ENCODE data around the gene MRPL11.
"Not testable (repeated sequence)": the region's sequence is repeated elsewhere in the genome, so short reads cannot be mapped to it uniquely, and the experiment has no call there.

The MRPL11 gene

GRCh38 chr11:66451663-66452062 lies 13.0 kb upstream of the MRPL11 start:
- Mint-ChIP-seq H3K9me3 (no peaks in the 10 kb centered on the region), H3K4me3 (no peak overlapping the region)
- TF ChIP-seq CTCF (IDR thresholded peaks at IDR 0.05; ENCODE audit: unreplicated experiment in 3 of 3) = no peak

GRCh38 chr11:66450560-66450959 lies 11.9 kb upstream of the MRPL11 start:
- Mint-ChIP-seq H3K9me3 (no peaks in the 10 kb centered on the region), H3K4me1 (peaks cover 18% of the 10 kb centered on the region), H3K4me3 (no peak overlapping the region), H3K27me3 (ENCODE audit: low read depth) (peaks cover 18% of the 10 kb centered on the region), H3K36me3 (ENCODE audit: low read depth) (no peaks in the 10 kb centered on the region), H3K27ac (no peak overlapping the region)
- no peak for TF ChIP-seq CTCF (IDR thresholded peaks at IDR 0.05; ENCODE audit: unreplicated experiment in 3 of 3)

More at GRCh38 chr11:66451663-66452062, 13.0 kb upstream of the MRPL11 start:
- H3K4me1 Mint-ChIP-seq = peaks cover 18% of the 10 kb centered on the region
- no peaks in the 10 kb centered on the region for H3K36me3 Mint-ChIP-seq (ENCODE audit: low read depth)
- H3K27me3 Mint-ChIP-seq (ENCODE audit: low read depth) = peaks cover 18% of the 10 kb centered on the region
- H3K27ac Mint-ChIP-seq = no peak overlapping the region

- H3K9me3 Mint-ChIP-seq = no peaks in the 10 kb centered on the region
- peaks cover 14% of the 10 kb centered on the region for H3K27me3 Mint-ChIP-seq (ENCODE audit: low read depth)
- TF ChIP-seq CTCF (IDR thresholded peaks at IDR 0.05; ENCODE audit: unreplicated experiment in 3 of 3) = no peak
- H3K27ac Mint-ChIP-seq = no peak overlapping the region
- H3K4me1 Mint-ChIP-seq = no peaks in the 10 kb centered on the region
- H3K36me3 Mint-ChIP-seq (ENCODE audit: low read depth) = no peaks in the 10 kb centered on the region
- no peak overlapping the region for H3K4me3 Mint-ChIP-seq
Measured at GRCh38 chr11:66448523-66448922, 9.9 kb upstream of the MRPL11 start.

- H3K9me3 Mint-ChIP-seq = no peaks in the 10 kb centered on the region
- no peak overlapping the region for H3K4me3 Mint-ChIP-seq
- no peaks in the 10 kb centered on the region for H3K36me3 Mint-ChIP-seq (ENCODE audit: low read depth)
- no peak overlapping the region for H3K27ac Mint-ChIP-seq
- H3K27me3 Mint-ChIP-seq (ENCODE audit: low read depth) = peaks cover 18% of the 10 kb centered on the region
- no peak for TF ChIP-seq CTCF (IDR thresholded peaks at IDR 0.05; ENCODE audit: unreplicated experiment in 3 of 3)
- no peaks in the 10 kb centered on the region for H3K4me1 Mint-ChIP-seq
Measured at GRCh38 chr11:66447012-66447411, 8.4 kb upstream of the MRPL11 start.

- Mint-ChIP-seq H3K27ac (no peak overlapping the region), H3K4me1 (no peaks in the 10 kb centered on the region), H3K36me3 (ENCODE audit: low read depth) (no peaks in the 10 kb centered on the region), H3K9me3 (no peaks in the 10 kb centered on the region), H3K27me3 (ENCODE audit: low read depth) (peaks cover 15% of the 10 kb centered on the region), H3K4me3 (no peak overlapping the region)
- TF ChIP-seq CTCF (IDR thresholded peaks at IDR 0.05; ENCODE audit: unreplicated experiment in 3 of 3) = no peak
Measured at GRCh38 chr11:66443602-66444001, 5.0 kb upstream of the MRPL11 start.

- H3K9me3 Mint-ChIP-seq, H3K4me3 Mint-ChIP-seq, H3K4me1 Mint-ChIP-seq, H3K27ac Mint-ChIP-seq: not testable (repeated sequence)
- peaks cover 12% of the 10 kb centered on the region for H3K27me3 Mint-ChIP-seq (ENCODE audit: low read depth)
- peaks cover 11% of the 10 kb centered on the region for H3K36me3 Mint-ChIP-seq (ENCODE audit: low read depth)
Measured at GRCh38 chr11:66440940-66441282, 2.3 kb upstream of the MRPL11 start.

- H3K36me3 Mint-ChIP-seq (ENCODE audit: low read depth) = peaks cover 17% of the 10 kb centered on the region
- not testable (repeated sequence) for H3K4me1 Mint-ChIP-seq, H3K9me3 Mint-ChIP-seq
Measured at GRCh38 chr11:66440101-66440939, 1.7 kb upstream of the MRPL11 start.

More at GRCh38 chr11:66440101-66440939, 1.7 kb upstream of the MRPL11 start:
- Mint-ChIP-seq H3K4me3 (peak overlapping the region in 1 of 3 experiments; percentile 60), H3K27me3 (ENCODE audit: low read depth) (peaks cover 12% of the 10 kb centered on the region)
- not testable (repeated sequence) for H3K27ac Mint-ChIP-seq
